Heart left ventricle (tissue), 16 donors: ENCODE results near the gene HADHB. TPM values are rescaled to one million over a fixed set of nuclear protein-coding genes. Genes with fewer than 3 reads are reported as not detected.

Experiments
- ATAC-seq, 4 donors: fragments of 200-7000 bp; cut with Tn5 transposase; one replicate each; pipeline ENCODE4 v1.9.1; 2020 to 2022; ENCODE audit warnings: moderate library complexity in 4 of 4, mild to moderate bottlenecking in 3 of 4, moderate number of reproducible peaks in 1 of 4
- DNase-seq, 5 donors: peaks; one replicate each; pipeline ENCODE4 v3.0.0-alpha.2; 2020
- H3K27ac ChIP-seq, 12 donors: fragments of 200-600 bp; sonication (generic) in 4 of 12; one replicate each; pipeline versions ENCODE4 v1.5.0 to v1.8.0; 2016 to 2022; ENCODE audit warnings: mild to moderate bottlenecking in 2 of 12
- H3K27me3 ChIP-seq, 9 donors: fragments of 200-600 bp; sonication (generic) in 2 of 9; one replicate each; pipeline versions ENCODE4 v1.5.1 to v1.8.0; 2016 to 2022; ENCODE audit warnings: mild to moderate bottlenecking in 3 of 9
- H3K36me3 ChIP-seq, 9 donors: fragments of 200-600 bp; sonication (generic) in 2 of 9; one replicate each; pipeline versions ENCODE4 v1.5.0 to v1.8.0; 2018 to 2022; ENCODE audit warnings: mild to moderate bottlenecking in 2 of 9
- H3K4me1 ChIP-seq, 12 donors: fragments of 200-600 bp; sonication (generic) in 4 of 12; one replicate each; pipeline versions ENCODE4 v1.5.0 to v1.8.0; 2016 to 2022; ENCODE audit warnings: mild to moderate bottlenecking in 3 of 12
- H3K4me3 ChIP-seq, 12 donors: fragments of 200-600 bp; sonication (generic) in 4 of 12; one replicate each; pipeline versions ENCODE4 v1.5.0 to v1.8.0; 2017 to 2022; ENCODE audit warnings: mild to moderate bottlenecking in 9 of 12, moderate library complexity in 4 of 12
- H3K9me3 ChIP-seq, 12 donors: fragments of 200-600 bp; sonication (generic) in 4 of 12; one replicate each; pipeline versions ENCODE4 v1.5.0 to v1.8.0; 2016 to 2022; ENCODE audit warnings: mild to moderate bottlenecking in 1 of 12
- CTCF ChIP-seq, 12 donors: fragments of 200-600 bp; sonication (generic) in 4 of 12; IDR thresholded peaks; one replicate each; pipeline versions ENCODE4 v1.5.0 to v1.8.0; 2018 to 2022; ENCODE audit warnings: antibody characterized with exemption in 12 of 12, mild to moderate bottlenecking in 5 of 12
- POLR2A ChIP-seq, 2 donors: fragments of 450-650 bp; IDR thresholded peaks; one replicate each; pipeline ENCODE4 v1.6.1; 2017; ENCODE audit warnings: antibody characterized with exemption in 2 of 2, mild to moderate bottlenecking in 2 of 2, moderate library complexity in 2 of 2
- WGBS, 4 donors: extraction: QIAGEN DNeasy Blood & Tissue Kit in 2 of 4; methylation state at CpG; one replicate each; pipeline versions ENCODE4 v1.1.5 to v1.1.7; 2013 to 2018; 5-methylcytosine and 5-hydroxymethylcytosine counted together
- intact Hi-C, 10 donors: fragments of 100-400 bp; cut with DNase I; formaldehyde crosslinking; loops; one replicate each; pipeline versions ENCODE4 v1.11.1 to v1.14.2; 2022
- polyA plus RNA-seq, 2 donors: library from polyadenylated mRNA; stranded (reverse); fragments of 200-250 nt; gene quantifications; one replicate each; pipeline ENCODE4 v1.2.3, GENCODE V29; 2013
- total RNA-seq, 9 donors: library from RNA; depleted of rRNA in 2 of 9; stranded (reverse); fragments of >200 nt in 2 of 9; fragmentation: NEBNext Ultra II Directional in 3 of 9; extraction: Animal tissue kit (Norgen Biotek cat#: 25700) in 3 of 9; gene quantifications; one replicate each; pipeline versions ENCODE4 v1.1.0 to v1.2.4, GENCODE V29; 2016 to 2023
- donor health status: ischemic (EF 13 %, LVEDD 7.1; RV severe dilation, severe dysfunction).
- donor health status: healthy with polysubstance abuse.
- donor health status: DM: no; HTN: yes; CAD: no.
- donor health status: DM: no; HTN: no; CAD: no.
- donor health status: ischemic (EF 25% LVEDD 6.9; RV normal size, moderate dysfunction).
- donor health status: ischemic (EF 25% LVEDD 5.7; RV mildly dilated, moderate dysfunction).
- donor health status: healthy.
- donor health status: DM: yes; HTN: yes; CAD: no.
- donor health status: ischemic (EF 35%, LVEDD 5.7; RV mildly dilated, moderate dysfunction).
- donor health status: nonischemic (EF 11% LVEDD 7.7; RV severe dilation, severe dysfunction).
- donor health status: DM: yes; HTN: yes; CAD: no.
- donor health status: PGD.
- donor health status: ischemic (EF 29% LVEDD 5.4; RV normal size, mild dysfunction).
- donor health status: nonischemic (EF 23%, LVEDD 6.1; RV moderate dilation, normal function).

HADHB gene
- total and polyA plus RNA-seq, 11 donors: 526 to 1,915 (median 797) TPM

GRCh38 chr2:26241928-26242436, 2.8 kb upstream of the HADHB start:
- Histone ChIP-seq H3K9me3 (no peaks in the 10 kb centered on the region), H3K4me1 (peaks cover 0 to 72% (median 64%) of the 10 kb centered on the region in 12 donors), H3K27me3 (no peaks in the 10 kb centered on the region), H3K4me3 (peak overlapping the region in 9 of 12 donors; percentile 59 to 97 (median 88)), H3K36me3 (peaks cover 0 to 26% (median 17%) of the 10 kb centered on the region in 9 donors), H3K27ac (peak overlapping the region in 10 of 12 donors; percentile 66 to 99 (median 96))
- TF ChIP-seq CTCF (IDR thresholded peaks at IDR 0.05) (no peak), POLR2A (IDR thresholded peaks at IDR 0.05) (no peak)
- no peak for ATAC-seq
- 63 to 74% (median 68%) methylated on average over 6 of the region's 6 CpGs for WGBS, 4 donors
- no peak for DNase-seq
- intact Hi-C loops: loop anchor here in 5 of 10 donors (2.0 to 5.0 kb wide), 4 partner anchors 33 to 100 kb away; no protein-coding TSS in a partner anchor

- TF ChIP-seq CTCF (IDR thresholded peaks at IDR 0.05) (no peak), POLR2A (IDR thresholded peaks at IDR 0.05) (no peak)
- DNase-seq: no peak
- Histone ChIP-seq H3K36me3 (peaks cover 0 to 9% (median under 1%) of the 10 kb centered on the region in 9 donors), H3K4me3 (peak overlapping the region; percentile 59 to 97 (median 86)), H3K27me3 (no peaks in the 10 kb centered on the region), H3K9me3 (no peaks in the 10 kb centered on the region), H3K27ac (peak overlapping the region; percentile 94 to 99 (median 98)), H3K4me1 (peaks cover 0 to 76% (median 59%) of the 10 kb centered on the region in 12 donors)
- WGBS, 4 donors: 0 to 1% (median 1%) methylated on average over 22 of the region's 22 CpGs
- intact Hi-C loops: loop anchor here in 6 of 10 donors (1.0 to 5.0 kb wide), 6 partner anchors 29 to 99 kb away; no protein-coding TSS in a partner anchor
- no peak for ATAC-seq
Measured at GRCh38 chr2:26243470-26244308, 1.1 kb upstream of the HADHB start.

- no peak for TF ChIP-seq POLR2A (IDR thresholded peaks at IDR 0.05)
- TF ChIP-seq CTCF (IDR thresholded peaks at IDR 0.05): no peak
- DNase-seq (peak in 2 of 5 donors; percentile 33), ATAC-seq (peak in 3 of 4 donors; percentile 9 to 31 (median 21))
- no peaks in the 10 kb centered on the region for H3K36me3 ChIP-seq
- H3K9me3 ChIP-seq: no peaks in the 10 kb centered on the region
- peak overlapping the region; percentile 59 to 97 (median 86) for H3K4me3 ChIP-seq
- WGBS, 4 donors: 0 to 1% (median 0%) methylated on average over 10 to 21 of the region's 21 CpGs
- peaks cover 0 to 68% (median 48%) of the 10 kb centered on the region in 12 donors for H3K4me1 ChIP-seq
- H3K27ac ChIP-seq: peak overlapping the region; percentile 94 to 99 (median 98)
- H3K27me3 ChIP-seq: no peaks in the 10 kb centered on the region
- intact Hi-C loops: loop anchor here in 3 of 10 donors (2.0 to 5.0 kb wide), 3 partner anchors 28 to 82 kb away; no protein-coding TSS in a partner anchor
Measured at GRCh38 chr2:26245231-26245732, 543 bp downstream of the HADHB start.

GRCh38 chr2:26245810-26246209, 1.1 kb downstream of the HADHB start:
- intact Hi-C loops: loop anchor here in 3 of 10 donors (2.0 to 5.0 kb wide), 3 partner anchors 27 to 81 kb away; no protein-coding TSS in a partner anchor
- no peak for ATAC-seq
- WGBS, 4 donors: 12 to 19% (median 13%) methylated on average over 3 of the region's 3 CpGs
- H3K9me3 ChIP-seq: no peaks in the 10 kb centered on the region
- no peak for DNase-seq
- H3K4me3 ChIP-seq: peak overlapping the region; percentile 59 to 97 (median 86)
- peak overlapping the region; percentile 94 to 99 (median 98) for H3K27ac ChIP-seq
- TF ChIP-seq CTCF (IDR thresholded peaks at IDR 0.05) (no peak), POLR2A (IDR thresholded peaks at IDR 0.05) (no peak)
- H3K27me3 ChIP-seq: no peaks in the 10 kb centered on the region
- H3K4me1 ChIP-seq: peaks cover 0 to 67% (median 44%) of the 10 kb centered on the region in 12 donors
- H3K36me3 ChIP-seq: no peaks in the 10 kb centered on the region
